CD4-positive, alpha-beta T cell (primary cell): Measurements from ENCODE around the gene SLC25A1. TPM values are rescaled to one million over a fixed set of nuclear protein-coding genes. Genes with fewer than 3 reads are reported as not detected.

Experiments
- ATAC-seq: fragments of 200-7000 bp; cut with Tn5 transposase; one replicate; pipeline ENCODE4 v1.10.0; 2022; ENCODE audit warnings: mild to moderate bottlenecking; ENCODE audit not compliant: poor library complexity
- CTCF ChIA-PET: fragments of 350-600 bp; sonication (Branson Sonifier 250); formaldehyde crosslinking; loops from one replicate; lab custom pipeline; 2021; ENCODE audit warnings: antibody characterized with exemption, inconsistent platforms; lab: Charles Lee
- POLR2A ChIA-PET: fragments of 350-600 bp; sonication (Branson Sonifier 250); formaldehyde crosslinking; loops from one replicate; lab custom pipeline; 2021; ENCODE audit warnings: antibody characterized with exemption, inconsistent platforms; lab: Charles Lee
- DNase-seq, 14 experiments: peaks; one replicate each; pipeline ENCODE4 v3.0.0-alpha.2; 2013 to 2020; ENCODE audit warnings: mixed read lengths in 2 of 14
- H3K27ac ChIP-seq, 2 donors: one replicate each; pipeline versions ENCODE4 v1.5.1 to v1.7.0; 2013; ENCODE audit warnings: low read length in 2 of 2, low read depth in 1 of 2, mild to moderate bottlenecking in 1 of 2
- H3K27me3 ChIP-seq, 2 experiments: 1 replicate in 1 of 2; 2 replicates in 1 of 2; pipeline versions ENCODE4 v1.6.1 to v1.7.0; 2013; ENCODE audit warnings: low read length in 2 of 2, control low read depth in 1 of 2, mild to moderate bottlenecking in 1 of 2, moderate library complexity in 1 of 2; ENCODE audit not compliant: insufficient read depth in 2 of 2, control insufficient read depth in 1 of 2
- H3K36me3 ChIP-seq: one replicate; pipeline ENCODE4 v1.6.1; 2013; ENCODE audit warnings: low read length, control low read depth; ENCODE audit not compliant: insufficient read depth
- H3K4me1 ChIP-seq: one replicate; pipeline ENCODE4 v1.6.1; 2013; ENCODE audit warnings: low read length, control low read depth; ENCODE audit not compliant: insufficient read depth
- H3K4me3 ChIP-seq: one replicate; pipeline ENCODE4 v1.5.1; 2013; ENCODE audit warnings: mild to moderate bottlenecking, low read length, moderate library complexity
- H3K9me3 ChIP-seq, 2 experiments: 1 replicate in 1 of 2; 2 replicates in 1 of 2; pipeline versions ENCODE4 v1.6.1 to v1.7.0; 2013; ENCODE audit warnings: low read length in 2 of 2, mild to moderate bottlenecking in 2 of 2, control low read depth in 1 of 2, moderate library complexity in 1 of 2; ENCODE audit not compliant: control insufficient read depth in 1 of 2, insufficient read depth in 1 of 2
- H3K27ac Mint-ChIP-seq: one replicate; pipeline ENCODE4 v1.8.0; 2020; ENCODE audit warnings: mixed read lengths
- H3K27me3 Mint-ChIP-seq: one replicate; pipeline ENCODE4 v1.8.0; 2021; ENCODE audit warnings: mixed read lengths
- H3K36me3 Mint-ChIP-seq: one replicate; pipeline ENCODE4 v1.8.0; 2021; ENCODE audit warnings: low read depth, mixed read lengths
- H3K4me1 Mint-ChIP-seq: one replicate; pipeline ENCODE4 v1.8.0; 2021; ENCODE audit warnings: low read depth, mixed read lengths
- H3K4me3 Mint-ChIP-seq: one replicate; pipeline ENCODE4 v1.8.0; 2020; ENCODE audit warnings: mild to moderate bottlenecking, mixed read lengths
- H3K9me3 Mint-ChIP-seq: one replicate; pipeline ENCODE4 v1.8.0; 2020; ENCODE audit warnings: mixed read lengths
- CTCF ChIP-seq: fragments of 200-600 bp; IDR thresholded peaks from one replicate; pipeline ENCODE4 v1.8.0; 2022; ENCODE audit warnings: antibody characterized with exemption, mild to moderate bottlenecking
- intact Hi-C, 2 experiments: fragments of 100-400 bp; cut with DNase I in 1 of 2; cut with micrococcal nuclease in 1 of 2; formaldehyde crosslinking; loops; one replicate each; pipeline versions ENCODE4 v1.15.1 to v1.9.0; 2023 to 2025; cut with DNase I, micrococcal nuclease
- total RNA-seq, 174 experiments: library from RNA in 2 of 174; stranded (reverse) in 2 of 174; gene quantifications; one replicate each; pipeline ENCODE4 v1.2.3 and lab custom pipeline; 2021 to 2026

SLC25A1 gene
- total RNA-seq, 2 experiments from 2014 or later = 17.6 to 18.0 TPM

- H3K9me3 Mint-ChIP-seq = no peaks in the 10 kb centered on the region
- ATAC-seq (no peak), DNase-seq (no peak)
- peaks cover 61% of the 10 kb centered on the region for H3K36me3 ChIP-seq
- peaks cover 67% of the 10 kb centered on the region for H3K36me3 Mint-ChIP-seq
- intact Hi-C loops = no loop called here
- no peak overlapping the region for H3K27ac Mint-ChIP-seq
- H3K4me3 Mint-ChIP-seq = no peak overlapping the region
- ChIA-PET POLR2A (interaction anchor here (1.2 to 1.9 kb wide), 2 partner anchors 10 to 12 kb away, joined by 3 to 6 read pairs; partner anchors contain the start of genes DGCR2 and ESS2), CTCF (no interaction called here)
- H3K27me3 ChIP-seq = no peaks in the 10 kb centered on the region
- no peak overlapping the region for H3K27ac ChIP-seq
- H3K4me1 Mint-ChIP-seq = no peaks in the 10 kb centered on the region
- no peak for TF ChIP-seq CTCF
- peaks cover 3% of the 10 kb centered on the region for H3K4me1 ChIP-seq
- H3K27me3 Mint-ChIP-seq = no peaks in the 10 kb centered on the region
- H3K9me3 ChIP-seq = no peaks in the 10 kb centered on the region
- H3K4me3 ChIP-seq = no peak overlapping the region
Measured at GRCh38 chr22:19134176-19134831, 44.2 kb downstream of the SLC25A1 start.

- Histone ChIP-seq H3K27me3 (no peaks in the 10 kb centered on the region), H3K4me3 (no peak overlapping the region), H3K27ac (no peak overlapping the region), H3K4me1 (peaks cover 3% of the 10 kb centered on the region), H3K9me3 (no peaks in the 10 kb centered on the region), H3K36me3 (peaks cover 54% of the 10 kb centered on the region)
- POLR2A ChIA-PET = interaction anchor here (1.2 to 1.9 kb wide), 2 partner anchors 11 to 12 kb away, joined by 3 to 6 read pairs; partner anchors contain the start of genes DGCR2 and ESS2
- no peak overlapping the region for H3K4me3 Mint-ChIP-seq
- intact Hi-C loops = no loop called here
- no peaks in the 10 kb centered on the region for H3K27me3 Mint-ChIP-seq
- CTCF ChIA-PET = no interaction called here
- no peaks in the 10 kb centered on the region for H3K4me1 Mint-ChIP-seq
- ATAC-seq (no peak), DNase-seq (no peak)
- no peak for TF ChIP-seq CTCF
- no peak overlapping the region for H3K27ac Mint-ChIP-seq
- H3K36me3 Mint-ChIP-seq = peaks cover 59% of the 10 kb centered on the region
- H3K9me3 Mint-ChIP-seq = no peaks in the 10 kb centered on the region
Measured at GRCh38 chr22:19133561-19133960, 45.0 kb downstream of the SLC25A1 start.

- no peak overlapping the region for H3K27ac ChIP-seq
- H3K4me1 ChIP-seq = no peaks in the 10 kb centered on the region
- POLR2A ChIA-PET = interaction anchor here (1.2 to 1.9 kb wide), 2 partner anchors 11 to 12 kb away, joined by 3 to 6 read pairs; partner anchors contain the start of genes DGCR2 and ESS2
- no peak for TF ChIP-seq CTCF
- CTCF ChIA-PET = no interaction called here
- H3K27ac Mint-ChIP-seq = no peak overlapping the region
- DNase-seq (no peak), ATAC-seq (no peak)
- no peak overlapping the region for H3K4me3 ChIP-seq
- no peaks in the 10 kb centered on the region for H3K9me3 ChIP-seq
- no peaks in the 10 kb centered on the region for H3K9me3 Mint-ChIP-seq
- no peak overlapping the region for H3K4me3 Mint-ChIP-seq
- H3K4me1 Mint-ChIP-seq = no peaks in the 10 kb centered on the region
- no peaks in the 10 kb centered on the region for H3K27me3 Mint-ChIP-seq
- peaks cover 59% of the 10 kb centered on the region for H3K36me3 Mint-ChIP-seq
- intact Hi-C loops = no loop called here
- no peaks in the 10 kb centered on the region for H3K27me3 ChIP-seq
- peaks cover 47% of the 10 kb centered on the region for H3K36me3 ChIP-seq
Measured at GRCh38 chr22:19132693-19133400, 45.7 kb downstream of the SLC25A1 start.
